ENCODE measurements around the gene CELF5. TPM values are rescaled to one million over a fixed set of nuclear protein-coding genes. Genes with fewer than 3 reads are reported as not detected.
A peak's percentile ranks its signal among the peaks of the same experiment; 100 is the strongest.

Gene CELF5
- total and polyA plus RNA-seq, 9 of the 15 experiments (the other 6 are each of a cell fraction or from before 2014, with no cell fraction given), result 0.01 to 0.56 (median 0.22) TPM

GRCh38 chr19:3274942-3275582 is 50.6 kb downstream of the CELF5 start:
- Histone ChIP-seq H3K4me2 (ENCODE audit: insufficient read depth, low read length) (peak overlapping the region; percentile 87), H3K9me3 (replicated peaks; ENCODE audit: control insufficient read depth, insufficient read depth, low read depth, low read length) (no peaks in the 10 kb centered on the region), H3K27ac (ENCODE audit: extremely low read depth, low read depth, low read length) (peak overlapping the region; percentile 61; the same call in 1 of the 3 replicates), H3K27me3 (ENCODE audit: control insufficient read depth in 2 of 2, insufficient read depth in 2 of 2, low read length in 2 of 2) (peaks cover 2 to 11% of the 10 kb centered on the region in 2 experiments; a peak in 2 of 5 replicates), H2AFZ (ENCODE audit: low read depth, low read length) (peak overlapping the region; percentile 99), H3K36me3 (ENCODE audit: control insufficient read depth, insufficient read depth, low read length) (no peaks in the 10 kb centered on the region), H3K9ac (ENCODE audit: insufficient read depth in 1 of 2, low read depth in 2 of 2, low read length in 2 of 2) (peak overlapping the region; percentile 42 to 78; a peak in 3 of 4 replicates), H3K9me1 (ENCODE audit: control insufficient read depth, insufficient read depth, low read length) (no peaks in the 10 kb centered on the region), H4K20me1 (replicated peaks; ENCODE audit: control insufficient read depth, insufficient read depth, low read length) (no peaks in the 10 kb centered on the region; the same call in 1 of the 2 replicates), H3K79me2 (ENCODE audit: control insufficient read depth, insufficient read depth, low read length) (no peaks in the 10 kb centered on the region), H3K4me1 (replicated peaks in 1 of 2; ENCODE audit: control insufficient read depth in 2 of 2, insufficient read depth in 2 of 2, low read length in 2 of 2) (peaks cover 14 to 27% of the 10 kb centered on the region in 2 experiments), H3K4me3 (peak overlapping the region; percentile 57)
- intact Hi-C loops (cut with micrococcal nuclease), result no loop called here
- 3% methylated on average over 12 of the region's 19 CpGs for WGBS (ENCODE audit: insufficient coverage, low coverage, missing lambda C conversion rate)
- ChIA-PET POLR2A (interaction anchor here (0.6 to 2.9 kb wide), 2 partner anchors 10 kb away, joined by 3 to 16 read pairs; no protein-coding TSS in a partner anchor), CTCF (ENCODE audit: low intra/inter-chr PET ratio) (interaction anchor here (0.5 to 0.6 kb wide), 2 partner anchors 324 to 431 kb away, joined by 3 read pairs; no protein-coding TSS in a partner anchor)
- BruUV-seq (replicated peaks), result no TSS peak
- peak; percentile 87 for FAIRE-seq
- peak; percentile 41 to 83 (median 54) for DNase-seq (ENCODE audit: extremely low read depth in 1 of 4, low spot score in 3 of 4)
- in situ Hi-C loops (cut with MboI), result no loop called here
- peak; percentile 76 for ATAC-seq
- no peak for TF ChIP-seq THAP12 (CRISPR knock-in tag; IDR thresholded peaks at IDR 0.05)
- TF ChIP-seq KDM4B (IDR thresholded peaks at IDR 0.05; ENCODE audit: borderline replicate concordance in 2 of 2, low read depth in 1 of 2), result 0 out of 4 replicates have a peak, but pooled peaks of 1 of the 2 experiments have one; percentile 21
- 0 out of 2 replicates have a peak, but pooled peaks have one; percentile 23 for TF ChIP-seq MIER1 (IDR thresholded peaks at IDR 0.05; ENCODE audit: low read depth)
- TF ChIP-seq ZNF318 (IDR thresholded peaks at IDR 0.05; ENCODE audit: borderline replicate concordance in 1 of 2, low read depth in 1 of 2), result no peak
- TF ChIP-seq TEAD4 (IDR thresholded peaks at IDR 0.05; ENCODE audit: low read length), result peak; percentile 48; the same call in 1 of the 2 replicates
- no peak for TF ChIP-seq TEAD4 (CRISPR knock-in tag; IDR thresholded peaks at IDR 0.05; ENCODE audit: borderline replicate concordance)
- no peak for TF ChIP-seq ZNF445 (CRISPR knock-in tag; IDR thresholded peaks at IDR 0.05; ENCODE audit: low read depth)
- 0 out of 2 replicates have a peak, but pooled peaks have one; percentile 34 for TF ChIP-seq ZNF584 (CRISPR knock-in tag; IDR thresholded peaks at IDR 0.05; ENCODE audit: low read depth)
- TF ChIP-seq CCNT2 (IDR thresholded peaks at IDR 0.05; ENCODE audit: borderline replicate concordance, extremely low read depth, insufficient read length, low read depth, low read length), result no peak

Data from K562 (cell line).